ENCODE results near the gene GYG2. TPM values are rescaled to one million over a fixed set of nuclear protein-coding genes. Genes with fewer than 3 reads are reported as not detected.

GYG2 gene
- total and polyA plus RNA-seq, 2 of the 8 experiments (the other 6 are each of a cell fraction or from before 2014, with no cell fraction given): 52.8 to 65.3 TPM

- Histone ChIP-seq H3K79me1 (ENCODE audit: low read depth, low read length) (no peaks in the 10 kb centered on the region), H2BK15ac (ENCODE audit: low read length) (no peak overlapping the region), H4K91ac (replicated peaks; ENCODE audit: insufficient read length, low read length) (no peak overlapping the region), H3K23ac (ENCODE audit: insufficient read length) (no peak overlapping the region), H3K4me3 (ENCODE audit: extremely low read depth in 1 of 4, insufficient read depth in 2 of 4, low read depth in 3 of 4, low read length in 4 of 4) (no peak overlapping the region), H4K20me1 (replicated peaks in 1 of 2; ENCODE audit: control insufficient read depth in 1 of 2, insufficient read depth in 2 of 2, low read length in 2 of 2) (no peaks in the 10 kb centered on the region), H3K23me2 (ENCODE audit: low read depth, low read length) (no peaks in the 10 kb centered on the region), H3K9ac (replicated peaks in 1 of 4; ENCODE audit: extremely low read depth in 1 of 4, low read depth in 3 of 4, low read length in 3 of 4) (no peak overlapping the region), H4K8ac (ENCODE audit: extremely low read depth, insufficient read depth, low read length) (no peak overlapping the region), H2BK20ac (ENCODE audit: low read length) (no peak overlapping the region), H2BK12ac (ENCODE audit: low read depth, low read length) (no peak overlapping the region), H3K27me3 (replicated peaks in 1 of 4; ENCODE audit: control insufficient read depth in 3 of 4, extremely low read depth in 1 of 4, insufficient read depth in 3 of 4, low read length in 3 of 4) (no peaks in the 10 kb centered on the region), H2BK5ac (ENCODE audit: low read depth, low read length) (no peak overlapping the region), H2AFZ (ENCODE audit: low read length) (no peak overlapping the region), H3K27ac (ENCODE audit: low read depth, low read length) (no peak overlapping the region), H3K4me1 (replicated peaks in 1 of 4; ENCODE audit: control insufficient read depth in 3 of 4, insufficient read depth in 4 of 4, low read length in 3 of 4) (peaks cover 0 to 4% (median 2%) of the 10 kb centered on the region in 4 experiments; a peak in 3 of 7 replicates), H3K4me2 (ENCODE audit: insufficient read depth in 1 of 2, low read depth in 2 of 2, low read length in 2 of 2) (no peak overlapping the region), H3K36me3 (ENCODE audit: control insufficient read depth in 2 of 4, insufficient read depth in 4 of 4, low read length in 3 of 4) (no peaks in the 10 kb centered on the region), H3K18ac (ENCODE audit: extremely low read depth, low read length) (no peak overlapping the region), H3K4ac (replicated peaks; ENCODE audit: insufficient read length, low read depth, low read length) (no peak overlapping the region), H2AK5ac (ENCODE audit: low read depth, low read length) (no peak overlapping the region), H2BK120ac (replicated peaks; ENCODE audit: low read depth, low read length) (no peak overlapping the region), H4K5ac (ENCODE audit: insufficient read length, low read depth, low read length) (no peak overlapping the region), H3K79me2 (ENCODE audit: control insufficient read depth in 1 of 2, insufficient read depth in 2 of 2, low read length in 2 of 2) (no peaks in the 10 kb centered on the region), H3K56ac (replicated peaks; ENCODE audit: insufficient read length, low read depth, low read length) (no peak overlapping the region), H3K9me3 (ENCODE audit: insufficient read depth in 2 of 2, low read depth in 1 of 2, low read length in 1 of 2) (no peaks in the 10 kb centered on the region), H3K14ac (ENCODE audit: insufficient read length) (no peak overlapping the region)
- CTCF ChIA-PET (ENCODE audit: partially characterized antibody): interaction anchor here (0.6 to 0.9 kb wide), 3 partner anchors 14 to 191 kb away, joined by 3 read pairs; no protein-coding TSS in a partner anchor
- DNase-seq (ENCODE audit: low read depth in 1 of 2, low spot score in 2 of 2): no peak
- POLR2A ChIA-PET (ENCODE audit: partially characterized antibody): interaction anchor here (1.4 kb wide), 1 partner anchor 11 kb away, joined by 4 read pairs; no protein-coding TSS in a partner anchor
- WGBS, 2 experiments (ENCODE audit: extremely low coverage in 1 of 2, insufficient coverage in 1 of 2, insufficient read length in 1 of 2, insufficient replicate concordance in 2 of 2, low coverage in 1 of 2, low lambda C conversion rate in 2 of 2, missing lambda C conversion rate in 1 of 2): 91% methylated on average over 9 of the region's 11 CpGs; no CpG with 5 or more reads in 1 of the 2 experiments
- no peak for FAIRE-seq
- TF ChIP-seq CBX8 (IDR thresholded peaks at IDR 0.05; ENCODE audit: borderline replicate concordance, low read depth, low read length) (no peak), TCF12 (IDR thresholded peaks at IDR 0.05; ENCODE audit: low read depth, low read length) (no peak), HDAC6 (IDR thresholded peaks at IDR 0.05; ENCODE audit: low read depth, low read length) (no peak), CBX5 (IDR thresholded peaks at IDR 0.05; ENCODE audit: low read depth, low read length) (no peak), POU5F1 (IDR thresholded peaks at IDR 0.05; ENCODE audit: low read depth, low read length) (no peak), CTCF (IDR thresholded peaks at IDR 0.05; ENCODE audit: control extremely low read depth in 1 of 3, insufficient read depth in 1 of 3, low read depth in 1 of 3, low read length in 3 of 3) (no peak), EP300 (IDR thresholded peaks at IDR 0.05; ENCODE audit: borderline replicate concordance in 1 of 2, low read depth in 2 of 2, low read length in 2 of 2) (no peak), SRF (IDR thresholded peaks at IDR 0.05; ENCODE audit: low read depth, low read length) (no peak), CEBPB (IDR thresholded peaks at IDR 0.05; ENCODE audit: low read depth, low read length) (no peak), NANOG (IDR thresholded peaks at IDR 0.05; ENCODE audit: insufficient read depth, low read depth, low read length, poor library complexity, severe bottlenecking) (no peak), KDM5A (IDR thresholded peaks at IDR 0.05; ENCODE audit: low read length) (no peak)
Measured at GRCh38 chrX:2889045-2889605, 60.4 kb downstream of the GYG2 start.
